ENCODE data around the gene SCEL.

SCEL gene

GRCh38 chr13:77599351-77599750 lies 63.8 kb downstream of the SCEL start:
- DNase-seq (ENCODE audit: low read depth in 1 of 2, low spot score in 1 of 2), result no peak
- TF ChIP-seq CTCF (IDR thresholded peaks at IDR 0.05; ENCODE audit: insufficient read depth, low read length), result no peak
- no peak for TF ChIP-seq SPI1 (IDR thresholded peaks at IDR 0.05; ENCODE audit: borderline replicate concordance, low read depth)
- no peak for TF ChIP-seq POLR2AphosphoS5 (IDR thresholded peaks at IDR 0.05; ENCODE audit: low read depth)
- no peak for TF ChIP-seq REST (IDR thresholded peaks at IDR 0.05; ENCODE audit: insufficient replicate concordance, low read depth)
- TF ChIP-seq GABPA (IDR thresholded peaks at IDR 0.05; ENCODE audit: low read depth), result no peak
- H3K27ac ChIP-seq (replicated peaks), result no peak overlapping the region
- peaks cover 5% of the 10 kb centered on the region for H3K27me3 ChIP-seq (ENCODE audit: insufficient read depth, poor library complexity, severe bottlenecking)
- H3K4me3 ChIP-seq (replicated peaks; ENCODE audit: insufficient read depth, low read length), result no peak overlapping the region

GRCh38 chr13:77600701-77601100 lies 65.2 kb downstream of the SCEL start:
- no peak overlapping the region for H3K27ac ChIP-seq (replicated peaks)
- H3K27me3 ChIP-seq (ENCODE audit: insufficient read depth, poor library complexity, severe bottlenecking), result peaks cover 5% of the 10 kb centered on the region
- no peak for DNase-seq (ENCODE audit: low read depth in 1 of 2, low spot score in 1 of 2)
- no peak overlapping the region for H3K4me3 ChIP-seq (replicated peaks; ENCODE audit: insufficient read depth, low read length)
- TF ChIP-seq POLR2AphosphoS5 (IDR thresholded peaks at IDR 0.05; ENCODE audit: low read depth), result no peak
- no peak for TF ChIP-seq REST (IDR thresholded peaks at IDR 0.05; ENCODE audit: insufficient replicate concordance, low read depth)
- no peak for TF ChIP-seq GABPA (IDR thresholded peaks at IDR 0.05; ENCODE audit: low read depth)
- TF ChIP-seq CTCF (IDR thresholded peaks at IDR 0.05; ENCODE audit: insufficient read depth, low read length), result no peak
- no peak for TF ChIP-seq SPI1 (IDR thresholded peaks at IDR 0.05; ENCODE audit: borderline replicate concordance, low read depth)

GRCh38 chr13:77611068-77611467 lies 75.6 kb downstream of the SCEL start:
- H3K4me3 ChIP-seq (replicated peaks; ENCODE audit: insufficient read depth, low read length), result no peak overlapping the region
- TF ChIP-seq CTCF (IDR thresholded peaks at IDR 0.05; ENCODE audit: insufficient read depth, low read length) (no peak), POLR2AphosphoS5 (IDR thresholded peaks at IDR 0.05; ENCODE audit: low read depth) (no peak), GABPA (IDR thresholded peaks at IDR 0.05; ENCODE audit: low read depth) (no peak), REST (IDR thresholded peaks at IDR 0.05; ENCODE audit: insufficient replicate concordance, low read depth) (no peak), SPI1 (IDR thresholded peaks at IDR 0.05; ENCODE audit: borderline replicate concordance, low read depth) (no peak)
- DNase-seq (ENCODE audit: low read depth in 1 of 2, low spot score in 1 of 2), result no peak
- peaks cover 3% of the 10 kb centered on the region for H3K27me3 ChIP-seq (ENCODE audit: insufficient read depth, poor library complexity, severe bottlenecking)
- no peak overlapping the region for H3K27ac ChIP-seq (replicated peaks)
